K562 (cell line): ENCODE data around the gene GULP1. TPM values are rescaled to one million over a fixed set of nuclear protein-coding genes. Genes with fewer than 3 reads are reported as not detected.

Experiments used
- ATAC-seq: fragments of 200-7000 bp; cut with Tn5 transposase; 3 replicates; pipeline ENCODE4 v1.9.1; 2020; ENCODE audit warnings: moderate library complexity
- BruUV-seq: library from RNA; stranded (reverse); fragments of 400-500 nt; replicated peaks from 2 replicates; lab custom pipeline; 2021; lab: Mats Ljungman, UMichigan
- CTCF ChIA-PET: fragments of 300-600 bp; formaldehyde crosslinking; extraction: SDS; loops from one replicate; lab custom pipeline; 2021; ENCODE audit warnings: low intra/inter-chr PET ratio; lab: Yijun Ruan, JAX
- POLR2A ChIA-PET: fragments of 300-600, 350-650 bp; sonication (Branson Sonifier 250); formaldehyde crosslinking; extraction: SDS; loops from one replicate; lab custom pipeline; 2021; ENCODE audit warnings: antibody characterized with exemption, inconsistent platforms; lab: Yijun Ruan, JAX
- DNase-seq, 4 experiments: peaks; one replicate each; pipeline versions ENCODE4 v3.0.0 to v3.0.0-alpha.2; 2011 to 2018; ENCODE audit warnings: low spot score in 3 of 4, mixed read lengths in 3 of 4; ENCODE audit errors: extremely low read depth in 1 of 4
- FAIRE-seq: peaks from 2 replicates; lab custom pipeline; 2011; peaks lifted over from hg19 to GRCh38; lab: Jason Lieb, UNC
- H2AFZ ChIP-seq: 2 replicates; pipeline ENCODE4 v1.6.0; 2011; ENCODE audit warnings: low read depth, low read length, control low read depth, inconsistent platforms
- H3K27ac ChIP-seq: fragments of 200-600 bp; 3 replicates; pipeline ENCODE4 v1.8.0; 2011; ENCODE audit warnings: low read depth, mild to moderate bottlenecking, control low read depth, inconsistent platforms, low read length, moderate library complexity, mixed read lengths; ENCODE audit errors: extremely low read depth
- H3K27me3 ChIP-seq, 2 experiments: fragments of 300-600 bp in 1 of 2; 2 replicates in 1 of 2; 3 replicates in 1 of 2; pipeline versions ENCODE4 v1.6.0 to v1.8.0; 2011; ENCODE audit warnings: inconsistent platforms in 2 of 2, low read length in 2 of 2, mild to moderate bottlenecking in 1 of 2, mixed read lengths in 1 of 2, moderate library complexity in 1 of 2; ENCODE audit not compliant: control insufficient read depth in 2 of 2, insufficient read depth in 2 of 2
- H3K36me3 ChIP-seq: fragments of 300-600 bp; 3 replicates; pipeline ENCODE4 v1.8.0; 2011; ENCODE audit warnings: mild to moderate bottlenecking, low read length, inconsistent platforms; ENCODE audit not compliant: control insufficient read depth, insufficient read depth
- H3K4me1 ChIP-seq, 2 experiments: fragments of 200-600 bp in 1 of 2; replicated peaks in 1 of 2; 2 replicates in 1 of 2; 3 replicates in 1 of 2; pipeline versions ENCODE4 v1.5.1 to v1.8.0; 2011; ENCODE audit warnings: inconsistent platforms in 2 of 2, low read length in 2 of 2, mild to moderate bottlenecking in 1 of 2, mixed read lengths in 1 of 2, moderate library complexity in 1 of 2; ENCODE audit not compliant: control insufficient read depth in 2 of 2, insufficient read depth in 2 of 2
- H3K4me2 ChIP-seq: 2 replicates; pipeline ENCODE4 v1.6.1; 2011; ENCODE audit warnings: low read length, control low read depth, inconsistent platforms, mixed read lengths; ENCODE audit not compliant: insufficient read depth
- H3K4me3 ChIP-seq: fragments of 200-600 bp; sonication (generic), shearing (Covaris generic); 2 replicates; pipeline ENCODE4 v1.5.1; 2016; ENCODE audit warnings: control low read depth, inconsistent platforms
- H3K79me2 ChIP-seq: fragments of 200-600 bp; 3 replicates; pipeline ENCODE4 v1.8.0; 2011; ENCODE audit warnings: low read length, inconsistent platforms; ENCODE audit not compliant: control insufficient read depth, insufficient read depth
- H3K9ac ChIP-seq, 2 experiments: 2 replicates each; pipeline versions ENCODE4 v1.6.0 to v1.6.1; 2011; ENCODE audit warnings: low read depth in 2 of 2, low read length in 2 of 2, control low read depth in 1 of 2, inconsistent platforms in 1 of 2, mild to moderate bottlenecking in 1 of 2, mixed read lengths in 1 of 2; ENCODE audit not compliant: insufficient read depth in 1 of 2
- H3K9me1 ChIP-seq: one replicate; pipeline ENCODE4 v1.6.0; 2011; ENCODE audit warnings: inconsistent platforms, mild to moderate bottlenecking, low read length, moderate library complexity; ENCODE audit not compliant: control insufficient read depth, insufficient read depth
- H3K9me3 ChIP-seq: replicated peaks from 2 replicates; pipeline ENCODE4 v1.5.1; 2011; ENCODE audit warnings: low read depth, low read length, inconsistent platforms; ENCODE audit not compliant: control insufficient read depth, insufficient read depth
- H4K20me1 ChIP-seq: replicated peaks from 2 replicates; pipeline ENCODE4 v1.6.1; 2011; ENCODE audit warnings: low read length, inconsistent platforms, mixed read lengths; ENCODE audit not compliant: control insufficient read depth, insufficient read depth
- ATF3 ChIP-seq, 2 experiments: fragments of 450-650 bp in 1 of 2; sonication (generic) in 1 of 2; formaldehyde crosslinking in 1 of 2; IDR thresholded peaks in 1 of 2; conservative IDR thresholded peaks in 1 of 2; 2 replicates each; pipeline versions ENCODE4 v1.6.1 to v1.8.1; 2016 to 2023; ENCODE audit warnings: mild to moderate bottlenecking in 2 of 2, moderate library complexity in 2 of 2, inconsistent platforms in 1 of 2, missing genetic modification reagents in 1 of 2
- CAMTA2 ChIP-seq: fragments of 250-450 bp; sonication (Bioruptor Pico); conservative IDR thresholded peaks from 2 replicates; pipeline ENCODE4 v1.5.1; 2022
- CEBPG ChIP-seq, 3 experiments: fragments of 200-800 bp in 1 of 3; sonication (Bioruptor generic) in 1 of 3; sonication (generic) in 1 of 3; formaldehyde crosslinking in 1 of 3; IDR thresholded peaks in 2 of 3; conservative IDR thresholded peaks in 1 of 3; 2 replicates each; pipeline versions ENCODE4 v1.6.1 to v1.8.0; 2016 to 2022; ENCODE audit warnings: missing compliant biosample characterization in 2 of 3, missing genetic modification characterization in 2 of 3, mild to moderate bottlenecking in 1 of 3, missing genetic modification reagents in 1 of 3
- CEBPZ ChIP-seq: fragments of 150-350 bp; IDR thresholded peaks from 2 replicates; pipeline ENCODE4 v1.6.1; 2014; ENCODE audit warnings: low read depth, mild to moderate bottlenecking, low read length, borderline replicate concordance
- FOXM1 ChIP-seq, 2 experiments: fragments of 450-650 bp in 1 of 2; sonication (generic) in 1 of 2; formaldehyde crosslinking in 1 of 2; IDR thresholded peaks; 2 replicates each; pipeline versions ENCODE4 v1.6.1 to v1.9.0; 2017 to 2022; ENCODE audit warnings: low read depth in 2 of 2, mild to moderate bottlenecking in 2 of 2, missing genetic modification reagents in 1 of 2, moderate library complexity in 1 of 2
- HDAC1 ChIP-seq, 2 experiments: fragments of 450-650 bp; IDR thresholded peaks; 2 replicates each; pipeline ENCODE4 v1.6.1; 2016 to 2017; ENCODE audit warnings: inconsistent platforms in 1 of 2, mild to moderate bottlenecking in 1 of 2, moderate library complexity in 1 of 2
- ILF3 ChIP-seq: fragments of 450-650 bp; IDR thresholded peaks from 2 replicates; pipeline ENCODE4 v1.6.1; 2018; ENCODE audit warnings: antibody characterized with exemption, mild to moderate bottlenecking, moderate library complexity, borderline replicate concordance
- POLR2H ChIP-seq: IDR thresholded peaks from 2 replicates; pipeline ENCODE4 v1.6.1; 2016; ENCODE audit warnings: missing genetic modification characterization, low read depth, mild to moderate bottlenecking, control low read depth, missing compliant biosample characterization, moderate library complexity
- POLR3A ChIP-seq: IDR thresholded peaks from 2 replicates; pipeline ENCODE4 v1.6.1; 2011; ENCODE audit warnings: borderline replicate concordance, mild to moderate bottlenecking, moderate library complexity; ENCODE audit not compliant: insufficient read length, insufficient read depth; ENCODE audit errors: extremely low read depth
- SMC3 ChIP-seq: conservative IDR thresholded peaks from 2 replicates; pipeline ENCODE4 v1.6.1; 2011; ENCODE audit warnings: low read depth, low read length, improper control_type of control experiment; ENCODE audit not compliant: insufficient read depth
- VEZF1 ChIP-seq: fragments of 200-800 bp; sonication (Bioruptor generic); IDR thresholded peaks from 2 replicates; pipeline ENCODE4 v1.6.1; 2017; ENCODE audit warnings: missing genetic modification characterization, missing compliant biosample characterization
- WHSC1 ChIP-seq: IDR thresholded peaks from one replicate; pipeline ENCODE4 v1.6.1; 2012; ENCODE audit warnings: low read length, control low read depth, inconsistent platforms
- ZFP36 ChIP-seq: fragments of 150-350 bp; IDR thresholded peaks from 2 replicates; pipeline ENCODE4 v1.6.1; 2018; ENCODE audit warnings: low read length, low read depth; ENCODE audit not compliant: partially characterized antibody
- ZNF217 ChIP-seq: sonication (generic); formaldehyde crosslinking; IDR thresholded peaks from 2 replicates; pipeline ENCODE4 v1.8.0; 2022; ENCODE audit warnings: mild to moderate bottlenecking, missing genetic modification reagents
- ZNF263 ChIP-seq: sonication (generic); formaldehyde crosslinking; IDR thresholded peaks from 2 replicates; pipeline ENCODE4 v1.8.0; 2022; ENCODE audit warnings: mild to moderate bottlenecking, missing genetic modification reagents, borderline replicate concordance
- ZNF408 ChIP-seq: fragments of 250-450 bp; sonication (Bioruptor Pico); IDR thresholded peaks from 2 replicates; pipeline ENCODE4 v1.4.0; 2020; ENCODE audit warnings: low read depth, mild to moderate bottlenecking, moderate library complexity
- whole genome bisulfite sequencing: fragments of 100-300 bp; shearing (Covaris generic); methylation state at CpG from one replicate; pipeline ENCODE4 v1.1.6; 2016; ENCODE audit warnings: low coverage, mixed read lengths; ENCODE audit not compliant: insufficient coverage; ENCODE audit errors: missing lambda C conversion rate; 5-methylcytosine and 5-hydroxymethylcytosine counted together
- in situ Hi-C: fragments of 300-500 bp; cut with MboI; formaldehyde crosslinking; loops from 4 replicates; pipeline ENCODE4 v1.15.0; 2018; ENCODE audit warnings: inconsistent platforms, mixed read lengths
- intact Hi-C: fragments of 100-400 bp; cut with micrococcal nuclease; formaldehyde crosslinking; loops from 2 replicates; pipeline ENCODE4 v1.14.2; 2022
- polyA plus RNA-seq, 8 experiments: library from polyadenylated mRNA; depleted of rRNA in 4 of 8; stranded (reverse) in 5 of 8; unstranded in 3 of 8; fragments of >200 nt; fragmentation: Nextera tagmentation in 2 of 8; fragmentation: Illumina TruSeq in 1 of 8; extraction: Ambion mirVana in 2 of 8; extraction: Trizol in 1 of 8; gene quantifications; 2 replicates each; pipeline versions ENCODE4 v1.2.1 to v1.2.3, GENCODE V29; 2011 to 2014; ENCODE audit warnings: inconsistent platforms in 1 of 8, missing spikeins in 1 of 8
- total RNA-seq, 7 experiments: library from RNA; depleted of rRNA in 6 of 7; stranded (reverse); fragments of >200 nt in 6 of 7; fragmentation: Illumina TruSeq in 2 of 7; extraction: Trizol in 2 of 7; gene quantifications; 2 replicates each; pipeline versions ENCODE4 v1.2.1 to v1.2.3, GENCODE V29; 2011 to 2021; ENCODE audit warnings: low replicate concordance in 1 of 7

GULP1 gene
- total and polyA plus RNA-seq, 9 of the 15 experiments (the other 6 are each of a cell fraction or from before 2014, with no cell fraction given) = 8.5 to 25.3 (median 19.5) TPM

GRCh38 chr2:188320861-188321260 lies 29.2 kb downstream of the GULP1 start:
- no peak overlapping the region for H3K27ac ChIP-seq
- intact Hi-C loops (no loop called here), in situ Hi-C loops (no loop called here)
- H3K4me2 ChIP-seq = no peak overlapping the region
- no peak overlapping the region for H2AFZ ChIP-seq
- no peaks in the 10 kb centered on the region; a peak in 1 of 5 replicates for H3K4me1 ChIP-seq
- peaks cover 37% of the 10 kb centered on the region for H3K79me2 ChIP-seq
- no TSS peak for BruUV-seq
- ChIA-PET POLR2A (no interaction called here), CTCF (no interaction called here)
- H4K20me1 ChIP-seq = no peaks in the 10 kb centered on the region
- H3K36me3 ChIP-seq = no peaks in the 10 kb centered on the region
- DNase-seq = no peak
- no peaks in the 10 kb centered on the region for H3K27me3 ChIP-seq
- no peaks in the 10 kb centered on the region for H3K9me3 ChIP-seq
- WGBS = 96% methylated on average over 2 of the region's 2 CpGs
- no peaks in the 10 kb centered on the region for H3K9me1 ChIP-seq
- no peak for FAIRE-seq
- no peak overlapping the region for H3K4me3 ChIP-seq
- H3K9ac ChIP-seq = no peak overlapping the region
- ATAC-seq = no peak
- no peak for TF ChIP-seq ILF3
- no peak for TF ChIP-seq CAMTA2 (CRISPR knock-in tag)
- TF ChIP-seq CEBPG (CRISPR knock-in tag; IDR thresholded peaks at IDR 0.05) = no peak
- no peak for TF ChIP-seq CEBPG (tag; conservative IDR thresholded peaks at IDR 0.05 in 1 of 2, IDR thresholded peaks at IDR 0.05 in 1 of 2)
- no peak for TF ChIP-seq ZNF408 (CRISPR knock-in tag)
- TF ChIP-seq ATF3 (IDR thresholded peaks at IDR 0.05) = no peak
- TF ChIP-seq ATF3 (CRISPR knock-in tag; conservative IDR thresholded peaks at IDR 0.05) = no peak
- TF ChIP-seq SMC3 = no peak
- TF ChIP-seq WHSC1 = no peak
- no peak for TF ChIP-seq ZFP36
- no peak for TF ChIP-seq HDAC1 (IDR thresholded peaks at IDR 0.05)
- TF ChIP-seq ZNF217 (CRISPR knock-in tag) = no peak
- TF ChIP-seq POLR2H (tag) = no peak
- no peak for TF ChIP-seq FOXM1 (IDR thresholded peaks at IDR 0.05; ENCODE audit: low read depth)
- TF ChIP-seq FOXM1 (CRISPR knock-in tag; IDR thresholded peaks at IDR 0.05; ENCODE audit: low read depth) = no peak
- TF ChIP-seq ZNF263 (CRISPR knock-in tag) = no peak
- no peak for TF ChIP-seq POLR3A
- no peak for TF ChIP-seq CEBPZ
- no peak for TF ChIP-seq VEZF1
